OCI-LY7 (cell line): Measurements from ENCODE around the gene C12orf75. TPM values are rescaled to one million over a fixed set of nuclear protein-coding genes. Genes with fewer than 3 reads are reported as not detected.
A peak's percentile ranks its signal among the peaks of the same experiment; 100 is the strongest.

ENCODE experiments used
- BruUV-seq: library from RNA; stranded (reverse); fragments of 400-500 nt; replicated peaks from 2 replicates; lab custom pipeline; 2021; lab: Mats Ljungman, UMichigan
- CTCF ChIA-PET: fragments of 300-600 bp; sonication (Branson Sonifier 250); formaldehyde crosslinking; loops from one replicate; lab custom pipeline; 2022; ENCODE audit warnings: antibody characterized with exemption; ENCODE audit not compliant: unreplicated experiment; lab: Charles Lee
- POLR2A ChIA-PET: fragments of 300-600 bp; sonication (Branson Sonifier 250); formaldehyde crosslinking; loops from one replicate; lab custom pipeline; 2022; ENCODE audit warnings: antibody characterized with exemption; lab: Charles Lee
- DNase-seq: peaks from one replicate; pipeline ENCODE4 v3.0.0-alpha.2; 2015; ENCODE audit warnings: low spot score
- H2AFZ ChIP-seq: fragments of 200-600 bp; sonication (generic), shearing (Covaris generic); 2 replicates; pipeline ENCODE4 v1.6.1; 2014; ENCODE audit warnings: mild to moderate bottlenecking, antibody characterized with exemption, low read length, moderate library complexity
- H3K27ac ChIP-seq: fragments of 200-600 bp; sonication (generic); 2 replicates; pipeline ENCODE4 v1.5.1; 2014; ENCODE audit warnings: mixed run types, low read depth, mild to moderate bottlenecking, moderate library complexity, low read length, inconsistent platforms; ENCODE audit not compliant: poor library complexity, severe bottlenecking
- H3K36me3 ChIP-seq: fragments of 200-600 bp; sonication (generic); 2 replicates; pipeline ENCODE4 v1.6.1; 2014; ENCODE audit warnings: mild to moderate bottlenecking, antibody characterized with exemption, low read length, moderate library complexity, mixed read lengths; ENCODE audit not compliant: insufficient read depth
- H3K4me1 ChIP-seq: fragments of 200-600 bp; sonication (generic); 2 replicates; pipeline ENCODE4 v1.5.1; 2014; ENCODE audit warnings: mild to moderate bottlenecking, low read length; ENCODE audit not compliant: insufficient read depth, poor library complexity, severe bottlenecking
- H3K4me2 ChIP-seq: fragments of 200-600 bp; sonication (generic); 2 replicates; pipeline ENCODE4 v1.6.1; 2014; ENCODE audit warnings: mild to moderate bottlenecking, low read length
- H3K4me3 ChIP-seq: fragments of 200-600 bp; sonication (generic); 2 replicates; pipeline ENCODE4 v1.5.1; 2014; ENCODE audit warnings: mild to moderate bottlenecking, low read depth, low read length; ENCODE audit not compliant: poor library complexity, severe bottlenecking
- H3K79me2 ChIP-seq: fragments of 200-600 bp; sonication (generic); 2 replicates; pipeline ENCODE4 v1.6.1; 2016; ENCODE audit warnings: low read depth, mild to moderate bottlenecking, low read length, moderate library complexity, mixed read lengths; ENCODE audit not compliant: insufficient read depth
- H3K9me2 ChIP-seq: fragments of 200-600 bp; sonication (generic); 2 replicates; pipeline ENCODE4 v1.6.1; 2016; ENCODE audit warnings: mild to moderate bottlenecking, low read length, mixed read lengths; ENCODE audit not compliant: insufficient read depth
- H3K9me3 ChIP-seq: fragments of 200-600 bp; sonication (generic); 2 replicates; pipeline ENCODE4 v1.6.1; 2014; ENCODE audit warnings: mild to moderate bottlenecking, mixed run types, low read length, mixed read lengths
- H4K20me1 ChIP-seq: fragments of 200-600 bp; sonication (generic); 2 replicates; pipeline ENCODE4 v1.6.1; 2014; ENCODE audit warnings: mild to moderate bottlenecking, antibody characterized with exemption, low read length, moderate library complexity, mixed read lengths; ENCODE audit not compliant: insufficient read depth
- CTCF ChIP-seq: fragments of 200-600 bp; sonication (generic); conservative IDR thresholded peaks from 2 replicates; pipeline ENCODE4 v1.5.1; 2014; ENCODE audit warnings: mild to moderate bottlenecking, antibody characterized with exemption, low read length, moderate library complexity, mixed read lengths
- EZH2phosphoT487 ChIP-seq: fragments of 200-600 bp; sonication (generic); IDR thresholded peaks from 2 replicates; pipeline ENCODE4 v1.6.1; 2018; ENCODE audit warnings: low read depth, borderline replicate concordance, mild to moderate bottlenecking, mixed run types, antibody characterized with exemption, low read length, moderate library complexity, mixed read lengths
- intact Hi-C: fragments of 100-400 bp; cut with micrococcal nuclease; formaldehyde crosslinking; loops from one replicate; pipeline ENCODE4 v1.10.0; 2022; ENCODE audit not compliant: unreplicated experiment
- total RNA-seq, 2 experiments: library from RNA; depleted of rRNA in 1 of 2; stranded (reverse); fragments of >200 nt in 1 of 2; shearing (Covaris generic) in 1 of 2; gene quantifications; 2 replicates each; pipeline ENCODE4 v1.2.3, GENCODE V29; 2014 to 2022

The C12orf75 gene
- total RNA-seq, 2 experiments from 2014 or later: 147 to 505 TPM

GRCh38 chr12:105357162-105357691 is 26.7 kb downstream of the C12orf75 start:
- Histone ChIP-seq H3K9me2 (no peaks in the 10 kb centered on the region), H3K9me3 (no peaks in the 10 kb centered on the region), H3K4me3 (peak overlapping the region; percentile 64), H3K79me2 (peaks cover 89% of the 10 kb centered on the region), H3K36me3 (peaks cover 65% of the 10 kb centered on the region), H4K20me1 (peaks cover 5% of the 10 kb centered on the region; the same call in 1 of the 2 replicates), H3K4me2 (peak overlapping the region; percentile 89), H3K4me1 (peaks cover 80% of the 10 kb centered on the region), H3K27ac (peak overlapping the region; percentile 95), H2AFZ (no peak overlapping the region)
- CTCF ChIA-PET: interaction anchor here (1.0 kb wide), 1 partner anchor 37 kb away, joined by 4 read pairs; no protein-coding TSS in a partner anchor
- intact Hi-C loops: loop anchor here (1.0 to 5.0 kb wide), 2 partner anchors 26 to 35 kb away; no protein-coding TSS in a partner anchor
- BruUV-seq: no TSS peak
- DNase-seq: peak; percentile 88
- TF ChIP-seq CTCF (no peak), EZH2phosphoT487 (no peak)
- POLR2A ChIA-PET: interaction anchor here (0.6 to 7.2 kb wide), 8 partner anchors 7 to 97 kb away, joined by 3 to 157 read pairs (median 12); partner anchors contain the start of gene C12orf75

GRCh38 chr12:105358789-105359188 is 28.3 kb downstream of the C12orf75 start:
- Histone ChIP-seq H3K4me2 (peak overlapping the region; percentile 89), H3K79me2 (peaks cover 86% of the 10 kb centered on the region), H3K4me3 (peak overlapping the region; percentile 64), H3K27ac (peak overlapping the region; percentile 95), H3K9me3 (no peaks in the 10 kb centered on the region), H3K4me1 (peaks cover 80% of the 10 kb centered on the region), H2AFZ (no peak overlapping the region), H4K20me1 (peaks cover 5% of the 10 kb centered on the region; the same call in 1 of the 2 replicates), H3K36me3 (peaks cover 60% of the 10 kb centered on the region), H3K9me2 (no peaks in the 10 kb centered on the region)
- peak; percentile 72 for DNase-seq
- intact Hi-C loops: loop anchor here (5.0 kb wide), 1 partner anchor 36 kb away; no protein-coding TSS in a partner anchor
- TF ChIP-seq CTCF (no peak), EZH2phosphoT487 (no peak)
- POLR2A ChIA-PET: interaction anchor here (0.7 to 7.2 kb wide), 7 partner anchors 10 to 1073 kb away, joined by 3 to 157 read pairs (median 18); partner anchors contain the start of gene C12orf75
- CTCF ChIA-PET: interaction anchor here (0.7 to 1.2 kb wide), 4 partner anchors 27 to 34 kb away, joined by 3 to 5 read pairs (median 4); no protein-coding TSS in a partner anchor
- BruUV-seq: no TSS peak
